ENCODE measurements around the gene DHRS1. TPM values are rescaled to one million over a fixed set of nuclear protein-coding genes. Genes with fewer than 3 reads are reported as not detected.

DHRS1 gene
- total and polyA plus RNA-seq, 2 experiments from 2014 or later: 15.0 to 15.4 TPM

- H3K4me2 ChIP-seq: no peak overlapping the region
- no peak overlapping the region for H3K4me3 ChIP-seq
- peaks cover 7% of the 10 kb centered on the region; the same call in 1 of the 2 replicates for H3K4me1 ChIP-seq (ENCODE audit: insufficient read depth)
- peaks cover 4% of the 10 kb centered on the region; the same call in 1 of the 2 replicates for H4K20me1 ChIP-seq (replicated peaks; ENCODE audit: insufficient read depth)
- no peak for ATAC-seq
- H3K27ac ChIP-seq (ENCODE audit: low read depth): no peak overlapping the region
- peaks cover 99% of the 10 kb centered on the region for H3K27me3 ChIP-seq (ENCODE audit: insufficient read depth)
- TF ChIP-seq CREB1 (CRISPR knock-in tag; IDR thresholded peaks at IDR 0.05; ENCODE audit: low read depth) (no peak), EZH2 (IDR thresholded peaks at IDR 0.05; ENCODE audit: low read depth, unreplicated experiment) (peak; percentile 5)
- no peaks in the 10 kb centered on the region for H3K36me3 Mint-ChIP-seq (ENCODE audit: low read depth)
- no peaks in the 10 kb centered on the region for H3K9me2 ChIP-seq (ENCODE audit: insufficient read depth)
- H3K36me3 ChIP-seq (ENCODE audit: insufficient read depth): no peaks in the 10 kb centered on the region
- H3K4me1 Mint-ChIP-seq: peaks cover 8% of the 10 kb centered on the region; the same call in 2 of the 3 replicates
- H3K9me3 Mint-ChIP-seq: no peaks in the 10 kb centered on the region
- H3K27ac Mint-ChIP-seq: no peak overlapping the region
- H3K79me2 ChIP-seq (replicated peaks; ENCODE audit: insufficient read depth): no peaks in the 10 kb centered on the region
- no peaks in the 10 kb centered on the region for H3F3A ChIP-seq (replicated peaks; ENCODE audit: low read depth)
- peaks cover 69% of the 10 kb centered on the region for H3K27me3 Mint-ChIP-seq (ENCODE audit: insufficient read depth, low read depth, poor library complexity)
- H2AFZ ChIP-seq: no peak overlapping the region
- no peak overlapping the region for H3K4me3 Mint-ChIP-seq
- no peak for DNase-seq (ENCODE audit: low spot score)
These were observed 41.0 kb upstream of the DHRS1 start for GRCh38 chr14:24340606-24341005.

GRCh38 chr14:24339284-24340151, 39.9 kb upstream of the DHRS1 start, which contains the start of gene RIPK3:
TSS of gene RIPK3 (minus strand) at chr14:24339991. CDS start at chr14:24339826, 165 bp downstream.
- Histone ChIP-seq H3K79me2 (replicated peaks; ENCODE audit: insufficient read depth) (no peaks in the 10 kb centered on the region), H3K36me3 (ENCODE audit: insufficient read depth) (no peaks in the 10 kb centered on the region), H3K4me3 (peak within 1 kb of the TSS; percentile 85), H2AFZ (peak within 1 kb of the TSS; percentile 100), H3K4me2 (peak within 1 kb of the TSS; percentile 97), H3K4me1 (ENCODE audit: insufficient read depth) (peaks cover 14% of the 10 kb centered on the region; the same call in 1 of the 2 replicates), H3K27me3 (ENCODE audit: insufficient read depth) (peaks cover 99% of the 10 kb centered on the region), H4K20me1 (replicated peaks; ENCODE audit: insufficient read depth) (peaks cover 4% of the 10 kb centered on the region; the same call in 1 of the 2 replicates), H3K9me2 (ENCODE audit: insufficient read depth) (no peaks in the 10 kb centered on the region), H3F3A (replicated peaks; ENCODE audit: low read depth) (no peaks in the 10 kb centered on the region), H3K27ac (ENCODE audit: low read depth) (no peak within 1 kb of the TSS)
- Mint-ChIP-seq H3K36me3 (ENCODE audit: low read depth) (no peaks in the 10 kb centered on the region), H3K27ac (no peak within 1 kb of the TSS), H3K4me3 (peak within 1 kb of the TSS; percentile 84), H3K9me3 (no peaks in the 10 kb centered on the region), H3K27me3 (ENCODE audit: insufficient read depth, low read depth, poor library complexity) (peaks cover 71% of the 10 kb centered on the region), H3K4me1 (peaks cover 14% of the 10 kb centered on the region)
- DNase-seq (ENCODE audit: low spot score): peak; percentile 72
- TF ChIP-seq EZH2 (IDR thresholded peaks at IDR 0.05; ENCODE audit: low read depth, unreplicated experiment) (peak; percentile 58), NANOG (IDR thresholded peaks at IDR 0.05; ENCODE audit: borderline replicate concordance) (no peak), ZNF331 (CRISPR knock-in tag; IDR thresholded peaks at IDR 0.05; ENCODE audit: low read depth) (no peak), JUNB (IDR thresholded peaks at IDR 0.05; ENCODE audit: unreplicated experiment) (no peak)
- peak; percentile 67 for ATAC-seq

- DNase-seq (ENCODE audit: low spot score) (no peak), ATAC-seq (no peak)
- Mint-ChIP-seq H3K4me3 (peak overlapping the region; percentile 84), H3K4me1 (peaks cover 17% of the 10 kb centered on the region), H3K36me3 (ENCODE audit: low read depth) (no peaks in the 10 kb centered on the region), H3K9me3 (no peaks in the 10 kb centered on the region), H3K27ac (no peak overlapping the region), H3K27me3 (ENCODE audit: insufficient read depth, low read depth, poor library complexity) (peaks cover 78% of the 10 kb centered on the region)
- Histone ChIP-seq H3K4me2 (peak overlapping the region; percentile 97), H3F3A (replicated peaks; ENCODE audit: low read depth) (no peaks in the 10 kb centered on the region), H3K79me2 (replicated peaks; ENCODE audit: insufficient read depth) (no peaks in the 10 kb centered on the region), H3K9me2 (ENCODE audit: insufficient read depth) (no peaks in the 10 kb centered on the region), H3K4me1 (ENCODE audit: insufficient read depth) (peaks cover 17% of the 10 kb centered on the region; the same call in 1 of the 2 replicates), H2AFZ (peak overlapping the region; percentile 100), H3K4me3 (peak overlapping the region; percentile 85), H3K27me3 (ENCODE audit: insufficient read depth) (peaks cover 100% of the 10 kb centered on the region), H3K27ac (ENCODE audit: low read depth) (no peak overlapping the region), H3K36me3 (ENCODE audit: insufficient read depth) (no peaks in the 10 kb centered on the region), H4K20me1 (replicated peaks; ENCODE audit: insufficient read depth) (peaks cover 4% of the 10 kb centered on the region; the same call in 1 of the 2 replicates)
- TF ChIP-seq ZNF114 (CRISPR knock-in tag; IDR thresholded peaks at IDR 0.05): no peak
These were observed 39.3 kb upstream of the DHRS1 start for GRCh38 chr14:24338843-24339242.

All from GM23338 (cell line).